Measurements from ENCODE around the gene N4BP3. TPM values are rescaled to one million over a fixed set of nuclear protein-coding genes. Genes with fewer than 3 reads are reported as not detected.

The N4BP3 gene
- total and polyA plus RNA-seq, 2 of the 13 experiments (the other 11 are each of a cell fraction or from before 2014, with no cell fraction given): 0.13 TPM; not detected in 1

- TF ChIP-seq, protein P1, sequence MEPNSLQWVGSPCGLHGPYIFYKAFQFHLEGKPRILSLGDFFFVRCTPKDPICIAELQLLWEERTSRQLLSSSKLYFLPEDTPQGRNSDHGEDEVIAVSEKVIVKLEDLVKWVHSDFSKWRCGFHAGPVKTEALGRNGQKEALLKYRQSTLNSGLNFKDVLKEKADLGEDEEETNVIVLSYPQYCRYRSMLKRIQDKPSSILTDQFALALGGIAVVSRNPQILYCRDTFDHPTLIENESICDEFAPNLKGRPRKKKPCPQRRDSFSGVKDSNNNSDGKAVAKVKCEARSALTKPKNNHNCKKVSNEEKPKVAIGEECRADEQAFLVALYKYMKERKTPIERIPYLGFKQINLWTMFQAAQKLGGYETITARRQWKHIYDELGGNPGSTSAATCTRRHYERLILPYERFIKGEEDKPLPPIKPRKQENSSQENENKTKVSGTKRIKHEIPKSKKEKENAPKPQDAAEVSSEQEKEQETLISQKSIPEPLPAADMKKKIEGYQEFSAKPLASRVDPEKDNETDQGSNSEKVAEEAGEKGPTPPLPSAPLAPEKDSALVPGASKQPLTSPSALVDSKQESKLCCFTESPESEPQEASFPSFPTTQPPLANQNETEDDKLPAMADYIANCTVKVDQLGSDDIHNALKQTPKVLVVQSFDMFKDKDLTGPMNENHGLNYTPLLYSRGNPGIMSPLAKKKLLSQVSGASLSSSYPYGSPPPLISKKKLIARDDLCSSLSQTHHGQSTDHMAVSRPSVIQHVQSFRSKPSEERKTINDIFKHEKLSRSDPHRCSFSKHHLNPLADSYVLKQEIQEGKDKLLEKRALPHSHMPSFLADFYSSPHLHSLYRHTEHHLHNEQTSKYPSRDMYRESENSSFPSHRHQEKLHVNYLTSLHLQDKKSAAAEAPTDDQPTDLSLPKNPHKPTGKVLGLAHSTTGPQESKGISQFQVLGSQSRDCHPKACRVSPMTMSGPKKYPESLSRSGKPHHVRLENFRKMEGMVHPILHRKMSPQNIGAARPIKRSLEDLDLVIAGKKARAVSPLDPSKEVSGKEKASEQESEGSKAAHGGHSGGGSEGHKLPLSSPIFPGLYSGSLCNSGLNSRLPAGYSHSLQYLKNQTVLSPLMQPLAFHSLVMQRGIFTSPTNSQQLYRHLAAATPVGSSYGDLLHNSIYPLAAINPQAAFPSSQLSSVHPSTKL (CRISPR knock-in tag; IDR thresholded peaks at IDR 0.05): peak; percentile 45; the same call in 1 of the 2 replicates
- TF ChIP-seq ZNF878 (CRISPR knock-in tag; IDR thresholded peaks at IDR 0.05) (0 out of 2 replicates have a peak, but pooled peaks have one; percentile 73), ZNF235 (CRISPR knock-in tag; IDR thresholded peaks at IDR 0.05; ENCODE audit: borderline replicate concordance) (peak; percentile 53; the same call in 1 of the 2 replicates), TCF7L2 (IDR thresholded peaks at IDR 0.05; ENCODE audit: low read depth, low read length) (no peak), TEAD2 (CRISPR knock-in tag; IDR thresholded peaks at IDR 0.05) (no peak), MTA3 (CRISPR knock-in tag; IDR thresholded peaks at IDR 0.05) (no peak), DMAP1 (CRISPR knock-in tag; IDR thresholded peaks at IDR 0.05) (no peak; the same call in 1 of the 2 replicates), NFE2L1 (CRISPR knock-in tag; IDR thresholded peaks at IDR 0.05; ENCODE audit: borderline replicate concordance) (no peak), KMT2B (CRISPR knock-in tag; IDR thresholded peaks at IDR 0.05) (0 out of 2 replicates have a peak, but pooled peaks have one; percentile 15), ZNF296 (CRISPR knock-in tag; conservative IDR thresholded peaks at IDR 0.05) (no peak), TAF1 (CRISPR knock-in tag; IDR thresholded peaks at IDR 0.05) (peak; percentile 72), ZNF7 (CRISPR knock-in tag; IDR thresholded peaks at IDR 0.05) (no peak), ZBTB40 (IDR thresholded peaks at IDR 0.05) (no peak), ZBTB40 (CRISPR knock-in tag; IDR thresholded peaks at IDR 0.05) (peak; percentile 39; the same call in 1 of the 2 replicates)
- TF ChIP-seq, protein P2, sequence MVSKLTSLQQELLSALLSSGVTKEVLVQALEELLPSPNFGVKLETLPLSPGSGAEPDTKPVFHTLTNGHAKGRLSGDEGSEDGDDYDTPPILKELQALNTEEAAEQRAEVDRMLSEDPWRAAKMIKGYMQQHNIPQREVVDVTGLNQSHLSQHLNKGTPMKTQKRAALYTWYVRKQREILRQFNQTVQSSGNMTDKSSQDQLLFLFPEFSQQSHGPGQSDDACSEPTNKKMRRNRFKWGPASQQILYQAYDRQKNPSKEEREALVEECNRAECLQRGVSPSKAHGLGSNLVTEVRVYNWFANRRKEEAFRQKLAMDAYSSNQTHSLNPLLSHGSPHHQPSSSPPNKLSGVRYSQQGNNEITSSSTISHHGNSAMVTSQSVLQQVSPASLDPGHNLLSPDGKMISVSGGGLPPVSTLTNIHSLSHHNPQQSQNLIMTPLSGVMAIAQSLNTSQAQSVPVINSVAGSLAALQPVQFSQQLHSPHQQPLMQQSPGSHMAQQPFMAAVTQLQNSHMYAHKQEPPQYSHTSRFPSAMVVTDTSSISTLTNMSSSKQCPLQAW (CRISPR knock-in tag; IDR thresholded peaks at IDR 0.05): 0 out of 2 replicates have a peak, but pooled peaks have one; percentile 39
These were observed 17.5 kb downstream of the N4BP3 start, which contains the start of gene RMND5B (continued) for GRCh38 chr5:178130576-178131445.
